Ovary (tissue), 9 donors: ENCODE results near the gene SCYGR1. TPM values are rescaled to one million over a fixed set of nuclear protein-coding genes. Genes with fewer than 3 reads are reported as not detected.
"Not testable (repeated sequence)": the region's sequence is repeated elsewhere in the genome, so short reads cannot be mapped to it uniquely, and the experiment has no call there.

ENCODE experiments used
- DNase-seq, 5 donors: peaks; one replicate each; pipeline ENCODE4 v3.0.0-alpha.2; 2019 to 2020
- H3K27ac ChIP-seq, 2 donors: fragments of 200-600 bp; one replicate each; pipeline versions ENCODE4 v1.5.1 to v1.8.0; 2019 to 2022
- H3K27me3 ChIP-seq: fragments of 200-600 bp; one replicate; pipeline ENCODE4 v1.8.0; 2022
- H3K36me3 ChIP-seq: fragments of 200-600 bp; sonication (generic); one replicate; pipeline ENCODE4 v1.5.1; 2019
- H3K4me1 ChIP-seq: one replicate; pipeline ENCODE4 v1.8.1; 2013; ENCODE audit warnings: mild to moderate bottlenecking, moderate library complexity; ENCODE audit not compliant: insufficient read depth
- H3K4me3 ChIP-seq: fragments of 200-600 bp; sonication (generic); one replicate; pipeline ENCODE4 v1.5.1; 2017
- H3K9me3 ChIP-seq, 2 donors: fragments of 200-600 bp in 1 of 2; sonication (generic) in 1 of 2; one replicate each; pipeline versions ENCODE4 v1.5.1 to v1.8.1; 2013 to 2019; ENCODE audit warnings: mild to moderate bottlenecking in 1 of 2, moderate library complexity in 1 of 2
- EP300 ChIP-seq: sonication (generic); formaldehyde crosslinking; IDR thresholded peaks from one replicate; pipeline ENCODE4 v1.6.1; 2017; ENCODE audit warnings: antibody characterized with exemption
- POLR2A ChIP-seq: fragments of 450-650 bp; IDR thresholded peaks from one replicate; pipeline ENCODE4 v1.6.1; 2017; ENCODE audit warnings: antibody characterized with exemption, mild to moderate bottlenecking, moderate library complexity
- WGBS, 3 donors: extraction: QIAGEN DNeasy Blood & Tissue Kit in 1 of 3; methylation state at CpG; one replicate each; pipeline versions ENCODE4 v1.1.5 to v1.1.7; 2013 to 2017; 5-methylcytosine and 5-hydroxymethylcytosine counted together
- intact Hi-C, 4 donors: fragments of 100-400 bp; cut with DNase I; formaldehyde crosslinking; loops; one replicate each; pipeline versions ENCODE4 v1.11.0 to v1.15.1; 2022 to 2023
- polyA plus RNA-seq, 2 donors: library from polyadenylated mRNA; stranded (reverse); fragments of 200-250 nt in 1 of 2; fragments of 350-450 nt in 1 of 2; fragmentation: Illumina TruSeq in 1 of 2; extraction: RNeasy Lipid Tissue Mini Kit (QIAGEN cat#74804) in 1 of 2; gene quantifications; one replicate each; pipeline ENCODE4 v1.2.3, GENCODE V29; 2013 to 2014
- total RNA-seq, 7 donors: library from RNA; depleted of rRNA in 2 of 7; stranded (reverse); fragments of >200 nt in 2 of 7; fragmentation: NEBNext Ultra II Directional in 3 of 7; extraction: Animal tissue kit (Norgen Biotek cat#: 25700) in 3 of 7; gene quantifications; one replicate each; pipeline versions ENCODE4 v1.1.0 to v1.2.4, GENCODE V29; 2016 to 2023
- TF ChIP-seq, protein P1 (sequence below), 3 donors: fragments of 450-650 bp in 2 of 3; fragments of 200-600 bp in 1 of 3; IDR thresholded peaks; one replicate each; pipeline versions ENCODE4 v1.5.1 to v1.8.0; 2016 to 2022; ENCODE audit warnings: antibody characterized with exemption in 3 of 3, mild to moderate bottlenecking in 1 of 3
- donor health status: DM: no; HTN: no; CAD: no; lungs with moderate emphysema.
- donor health status: DM: no; HTN: no; CAD: no.
- donor health status: Bipolar disorder and iron deficiency.
- donor health status: DM: yes; HTN: yes; CAD: no.
- donor health status: DM: no; HTN: no; CAD: no.
- donor health status: DM: yes; HTN: yes; CAD: no.

SCYGR1 gene
- total and polyA plus RNA-seq, 9 donors, result not detected

DNA sequence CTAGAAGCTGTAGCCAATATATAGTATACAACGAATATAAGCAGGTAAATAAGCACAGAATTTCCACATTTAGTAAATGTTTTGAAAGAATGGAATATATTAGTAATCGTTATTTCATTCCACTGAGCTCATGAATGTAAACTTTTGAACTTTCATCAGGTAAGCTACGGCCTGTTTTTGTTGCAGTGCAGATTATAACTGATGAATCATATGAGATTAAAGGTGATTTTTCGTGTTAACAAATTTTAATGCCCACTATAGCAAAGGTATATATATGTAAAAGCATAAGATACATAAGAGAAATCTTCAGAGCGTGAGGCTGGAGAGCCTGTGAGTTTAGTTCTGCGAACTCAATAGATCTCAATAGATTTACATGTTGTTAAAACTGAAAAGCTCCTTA lies 1.1 kb downstream of the SCYGR1 start:
- Histone ChIP-seq H3K4me3 (no peak overlapping the region), H3K27me3 (no peaks in the 10 kb centered on the region), H3K9me3 (no peaks in the 10 kb centered on the region), H3K36me3 (no peaks in the 10 kb centered on the region), H3K4me1 (no peaks in the 10 kb centered on the region), H3K27ac (no peak overlapping the region)
- intact Hi-C loops, result no loop called here
- DNase-seq, result no peak
- 62 to 75% (median 74%) methylated on average over 6 of the region's 6 CpGs for WGBS, 3 donors
- TF ChIP-seq, protein P1, sequence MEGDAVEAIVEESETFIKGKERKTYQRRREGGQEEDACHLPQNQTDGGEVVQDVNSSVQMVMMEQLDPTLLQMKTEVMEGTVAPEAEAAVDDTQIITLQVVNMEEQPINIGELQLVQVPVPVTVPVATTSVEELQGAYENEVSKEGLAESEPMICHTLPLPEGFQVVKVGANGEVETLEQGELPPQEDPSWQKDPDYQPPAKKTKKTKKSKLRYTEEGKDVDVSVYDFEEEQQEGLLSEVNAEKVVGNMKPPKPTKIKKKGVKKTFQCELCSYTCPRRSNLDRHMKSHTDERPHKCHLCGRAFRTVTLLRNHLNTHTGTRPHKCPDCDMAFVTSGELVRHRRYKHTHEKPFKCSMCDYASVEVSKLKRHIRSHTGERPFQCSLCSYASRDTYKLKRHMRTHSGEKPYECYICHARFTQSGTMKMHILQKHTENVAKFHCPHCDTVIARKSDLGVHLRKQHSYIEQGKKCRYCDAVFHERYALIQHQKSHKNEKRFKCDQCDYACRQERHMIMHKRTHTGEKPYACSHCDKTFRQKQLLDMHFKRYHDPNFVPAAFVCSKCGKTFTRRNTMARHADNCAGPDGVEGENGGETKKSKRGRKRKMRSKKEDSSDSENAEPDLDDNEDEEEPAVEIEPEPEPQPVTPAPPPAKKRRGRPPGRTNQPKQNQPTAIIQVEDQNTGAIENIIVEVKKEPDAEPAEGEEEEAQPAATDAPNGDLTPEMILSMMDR (IDR thresholded peaks at IDR 0.05), result no peak
- TF ChIP-seq EP300 (no peak), POLR2A (no peak)

DNA sequence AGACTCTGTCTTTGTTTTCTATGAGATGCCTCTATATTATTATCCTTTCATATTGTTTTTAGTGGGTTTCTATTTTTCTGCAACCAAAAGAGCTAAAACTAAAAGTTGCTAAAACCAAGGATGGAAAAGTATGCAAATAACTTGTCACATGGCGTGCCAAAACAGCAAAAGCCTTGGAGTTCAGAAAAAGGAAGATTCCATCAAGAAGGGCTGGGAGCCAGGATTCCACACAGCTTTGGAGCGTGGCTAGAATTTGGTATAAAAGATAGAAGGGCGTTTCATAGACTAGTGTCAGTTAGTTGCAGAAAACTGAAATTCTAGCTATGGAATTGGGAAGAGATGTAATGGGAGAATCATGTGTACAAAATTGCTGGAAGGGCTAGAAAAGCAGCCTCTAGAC lies 4.1 kb downstream of the SCYGR1 start:
- intact Hi-C loops, result no loop called here
- H3K4me3 ChIP-seq, result no peak overlapping the region
- no peaks in the 10 kb centered on the region for H3K36me3 ChIP-seq
- no peaks in the 10 kb centered on the region for H3K27me3 ChIP-seq
- no peak overlapping the region for H3K27ac ChIP-seq
- H3K9me3 ChIP-seq, result no peaks in the 10 kb centered on the region
- H3K4me1 ChIP-seq, result no peaks in the 10 kb centered on the region
- TF ChIP-seq, protein P1 (IDR thresholded peaks at IDR 0.05), result no peak
- TF ChIP-seq EP300 (no peak), POLR2A (no peak)
- no peak for DNase-seq
- WGBS, 3 donors, result 5 to 17% (median 7%) methylated on average over 3 of the region's 3 CpGs

DNA sequence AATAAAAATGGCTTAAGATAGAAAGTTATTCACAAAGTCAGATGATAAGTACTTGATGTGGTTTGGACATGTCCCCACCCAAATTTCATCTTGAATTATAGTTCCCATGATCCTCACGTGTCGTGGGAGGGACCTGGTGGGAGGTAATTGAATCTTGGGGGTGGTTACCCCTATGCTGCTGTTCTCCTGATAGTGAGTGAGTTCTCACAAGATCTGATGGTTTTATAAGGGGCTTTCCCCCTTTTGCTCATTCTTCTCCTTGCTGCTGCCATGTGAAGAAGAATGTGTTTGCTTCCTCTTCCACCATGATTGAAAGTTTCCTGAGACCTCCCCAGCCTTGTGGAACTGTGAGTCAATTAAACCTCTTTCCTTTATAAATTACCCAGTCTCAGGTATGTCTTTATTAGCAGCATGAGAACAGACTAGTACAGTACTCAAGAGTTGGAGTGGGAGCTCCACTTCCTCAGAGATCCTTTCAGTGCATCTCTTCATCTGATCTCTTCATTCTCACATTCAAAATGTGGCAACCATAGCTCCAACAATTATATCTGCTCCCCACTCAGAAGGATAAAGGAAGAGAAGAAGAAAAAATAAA lies 5.4 kb downstream of the SCYGR1 start:
- WGBS, 3 donors, result 77 to 83% (median 78%) methylated on average over 2 of the region's 2 CpGs
- intact Hi-C loops, result not testable (repeated sequence)

DNA sequence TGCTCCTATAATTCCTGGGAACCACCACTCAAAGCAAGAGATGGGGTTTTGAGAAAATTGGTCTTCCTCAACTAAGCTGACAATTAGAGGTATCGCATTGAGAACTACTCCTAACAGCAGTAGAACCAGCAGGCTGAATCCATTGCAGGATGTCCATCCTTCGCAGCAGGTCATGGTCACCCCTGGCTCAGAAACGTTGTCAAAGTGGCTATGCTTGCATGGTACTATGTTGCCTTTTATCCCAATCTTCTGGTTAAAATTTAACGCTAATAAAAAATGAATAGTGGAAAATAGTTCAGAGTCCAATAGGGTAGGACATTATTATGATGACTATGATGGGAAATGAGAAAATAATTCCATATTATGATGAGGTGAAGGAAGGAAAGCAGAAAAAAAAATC lies 8.7 kb downstream of the SCYGR1 start, which contains the start of gene TM4SF20:
Gene TM4SF20 (minus strand): TSS at position 212 of the 400 bp plus-strand sequence. CDS start 38 bp downstream, at position 174.
- Histone ChIP-seq H3K4me3 (no peak within 1 kb of the TSS), H3K4me1 (no peaks in the 10 kb centered on the region), H3K27me3 (no peaks in the 10 kb centered on the region), H3K27ac (no peak within 1 kb of the TSS), H3K9me3 (no peaks in the 10 kb centered on the region), H3K36me3 (no peaks in the 10 kb centered on the region)
- TF ChIP-seq, protein P1 (IDR thresholded peaks at IDR 0.05), result no peak
- TF ChIP-seq POLR2A (no peak), EP300 (no peak)
- no peak for DNase-seq
- intact Hi-C loops, result no loop called here
- 83 to 89% (median 88%) methylated on average over 4 of the region's 4 CpGs for WGBS, 3 donors

More for the DNA sequence above, 5.4 kb downstream of the SCYGR1 start:
- H3K36me3 ChIP-seq, DNase-seq, H3K27me3 ChIP-seq, H3K4me1 ChIP-seq, H3K4me3 ChIP-seq, H3K27ac ChIP-seq, H3K9me3 ChIP-seq: not testable (repeated sequence)

DNA sequence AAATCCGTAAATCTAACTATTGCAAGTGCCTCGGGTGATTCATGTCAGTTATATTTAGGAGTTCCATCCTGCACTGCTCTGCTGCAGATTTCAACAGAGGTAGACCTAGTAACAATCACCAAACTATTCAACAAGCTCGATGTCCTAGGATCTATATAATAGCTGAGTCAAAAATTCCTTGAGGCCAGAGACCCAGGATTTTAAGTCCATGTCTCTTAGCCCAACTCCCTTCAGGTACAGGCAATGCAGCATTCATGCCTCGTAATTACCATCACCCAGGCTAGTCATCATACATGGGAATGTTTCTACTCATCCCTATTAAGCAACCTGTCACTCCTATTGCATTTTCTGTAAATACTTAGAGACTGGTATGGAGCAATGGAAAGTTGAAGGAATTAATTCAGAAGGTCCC lies 9.4 kb downstream of the SCYGR1 start:
- WGBS, 3 donors, result 80 to 86% (median 85%) methylated on average over 4 of the region's 4 CpGs
- Histone ChIP-seq H3K4me3 (no peak overlapping the region), H3K36me3 (no peaks in the 10 kb centered on the region), H3K9me3 (no peaks in the 10 kb centered on the region), H3K4me1 (no peaks in the 10 kb centered on the region), H3K27me3 (no peaks in the 10 kb centered on the region), H3K27ac (no peak overlapping the region)
- intact Hi-C loops, result no loop called here
- DNase-seq, result no peak
- TF ChIP-seq, protein P1 (IDR thresholded peaks at IDR 0.05), result no peak
- TF ChIP-seq POLR2A (no peak), EP300 (no peak)
